GM19099 (cell line): Measurements from ENCODE around the gene SFXN5.

Experiments
- POLR2A ChIP-seq: IDR thresholded peaks from 3 replicates; pipeline ENCODE4 v1.6.1; 2011; ENCODE audit warnings: low read depth; ENCODE audit not compliant: insufficient read length; ENCODE audit errors: extremely low read depth

The SFXN5 gene

GRCh38 chr2:73074110-73075069 lies 2.9 kb upstream of the SFXN5 start:
- no peak for TF ChIP-seq POLR2A

GRCh38 chr2:73072416-73072815 lies 904 bp upstream of the SFXN5 start:
- TF ChIP-seq POLR2A, result no peak

- no peak for TF ChIP-seq POLR2A
These were observed 550 bp upstream of the SFXN5 start for GRCh38 chr2:73072129-73072395.

GRCh38 chr2:73070643-73071359 lies 711 bp downstream of the SFXN5 start:
- TF ChIP-seq POLR2A, result peak; percentile 53

DNA sequence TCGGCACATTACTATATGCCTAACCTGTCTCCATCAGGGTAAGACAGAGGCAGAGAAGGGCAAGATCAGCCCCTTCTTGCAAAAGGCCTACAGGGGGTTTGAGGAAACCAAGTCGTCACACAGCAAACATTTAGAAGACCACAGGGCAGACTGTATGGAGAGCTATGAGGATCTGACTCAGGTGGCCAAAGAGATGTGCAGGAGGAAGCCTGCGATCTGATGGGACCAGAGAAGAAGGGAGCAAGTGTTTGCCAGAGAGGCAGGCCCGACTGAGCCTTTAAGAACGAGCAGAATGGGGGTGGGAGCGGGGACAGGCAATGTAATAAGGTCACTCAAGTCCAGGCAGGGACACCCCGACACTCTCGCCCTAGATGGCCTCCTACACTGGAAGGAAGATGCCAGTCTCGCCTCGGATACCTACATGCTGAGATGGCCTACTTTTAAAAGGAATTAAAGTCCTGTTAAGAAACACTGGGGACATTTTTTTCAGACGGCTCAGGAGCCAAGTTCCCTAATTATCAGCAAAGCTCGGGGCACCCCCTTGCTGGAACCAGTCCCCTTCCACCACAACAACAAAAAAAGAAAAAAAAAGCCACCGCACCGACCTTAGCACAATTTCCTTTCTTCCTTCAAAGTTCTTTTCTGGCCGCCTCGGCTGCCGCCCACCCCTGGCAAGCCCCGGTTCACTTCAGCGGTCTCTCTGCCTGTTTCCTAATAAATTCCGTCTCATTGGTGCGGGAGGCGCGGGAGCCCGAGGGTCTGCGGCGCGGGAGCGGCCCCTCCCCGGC lies 1.5 kb downstream of the SFXN5 start:
- TF ChIP-seq POLR2A, result no peak

DNA sequence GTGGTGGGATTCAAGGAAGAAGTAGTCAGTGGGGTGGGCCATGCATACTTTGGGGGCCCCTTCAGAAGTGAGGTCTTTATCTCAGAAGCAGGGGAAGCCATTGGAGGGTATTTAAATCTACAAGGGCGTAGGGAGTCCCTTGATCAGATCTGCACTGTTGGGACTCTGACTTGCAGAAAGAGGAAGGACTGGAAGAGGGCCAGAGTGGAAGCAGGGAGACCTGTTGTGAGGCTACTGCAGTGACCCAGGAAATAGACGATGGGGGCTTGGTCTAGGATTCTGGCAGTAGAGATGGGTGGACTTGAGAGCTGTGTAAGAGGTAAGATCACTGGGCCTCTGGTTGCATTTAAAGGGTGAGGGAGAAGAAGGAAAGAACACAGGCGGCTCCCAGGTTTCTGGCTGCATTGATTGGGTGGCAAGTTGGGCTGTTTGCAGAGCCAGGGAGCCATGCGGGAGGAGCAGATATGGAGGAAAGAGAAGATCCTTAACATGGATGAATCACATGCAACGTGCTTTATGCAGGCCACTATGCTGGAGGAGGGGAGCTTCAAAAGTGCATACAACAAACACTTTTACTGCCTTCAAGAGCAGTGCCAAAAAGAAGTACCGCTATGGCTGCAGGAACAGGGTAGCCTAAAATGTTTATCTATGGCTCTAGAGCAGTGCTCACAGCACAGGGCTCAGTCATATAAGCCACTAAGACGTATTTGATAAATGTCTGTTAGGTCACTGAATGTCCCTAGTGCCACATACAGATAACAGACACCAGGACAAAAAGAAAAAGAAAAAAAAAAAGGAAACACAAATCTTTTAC lies 2.3 kb downstream of the SFXN5 start:
- TF ChIP-seq POLR2A, result no peak

DNA sequence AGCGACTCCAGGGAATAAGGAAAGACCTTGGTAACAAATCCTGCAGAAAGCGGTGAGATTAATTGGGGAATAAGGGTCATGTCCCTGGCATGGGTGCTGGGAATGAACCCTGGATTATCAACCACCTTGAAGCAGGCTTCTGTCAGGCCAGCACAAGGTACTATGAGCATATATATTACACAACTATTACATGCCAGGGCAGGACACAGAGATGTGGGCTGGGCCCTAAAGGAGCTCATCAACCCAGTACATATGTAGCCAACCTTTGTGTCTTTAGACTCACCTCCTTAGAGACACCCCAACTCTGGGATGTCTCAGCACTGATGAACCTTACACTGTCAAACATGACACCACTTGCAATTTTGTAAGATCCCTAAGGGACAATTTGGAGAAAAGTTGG lies 3.4 kb downstream of the SFXN5 start:
- no peak for TF ChIP-seq POLR2A

GRCh38 chr2:73067043-73067442 lies 4.5 kb downstream of the SFXN5 start:
- no peak for TF ChIP-seq POLR2A

DNA sequence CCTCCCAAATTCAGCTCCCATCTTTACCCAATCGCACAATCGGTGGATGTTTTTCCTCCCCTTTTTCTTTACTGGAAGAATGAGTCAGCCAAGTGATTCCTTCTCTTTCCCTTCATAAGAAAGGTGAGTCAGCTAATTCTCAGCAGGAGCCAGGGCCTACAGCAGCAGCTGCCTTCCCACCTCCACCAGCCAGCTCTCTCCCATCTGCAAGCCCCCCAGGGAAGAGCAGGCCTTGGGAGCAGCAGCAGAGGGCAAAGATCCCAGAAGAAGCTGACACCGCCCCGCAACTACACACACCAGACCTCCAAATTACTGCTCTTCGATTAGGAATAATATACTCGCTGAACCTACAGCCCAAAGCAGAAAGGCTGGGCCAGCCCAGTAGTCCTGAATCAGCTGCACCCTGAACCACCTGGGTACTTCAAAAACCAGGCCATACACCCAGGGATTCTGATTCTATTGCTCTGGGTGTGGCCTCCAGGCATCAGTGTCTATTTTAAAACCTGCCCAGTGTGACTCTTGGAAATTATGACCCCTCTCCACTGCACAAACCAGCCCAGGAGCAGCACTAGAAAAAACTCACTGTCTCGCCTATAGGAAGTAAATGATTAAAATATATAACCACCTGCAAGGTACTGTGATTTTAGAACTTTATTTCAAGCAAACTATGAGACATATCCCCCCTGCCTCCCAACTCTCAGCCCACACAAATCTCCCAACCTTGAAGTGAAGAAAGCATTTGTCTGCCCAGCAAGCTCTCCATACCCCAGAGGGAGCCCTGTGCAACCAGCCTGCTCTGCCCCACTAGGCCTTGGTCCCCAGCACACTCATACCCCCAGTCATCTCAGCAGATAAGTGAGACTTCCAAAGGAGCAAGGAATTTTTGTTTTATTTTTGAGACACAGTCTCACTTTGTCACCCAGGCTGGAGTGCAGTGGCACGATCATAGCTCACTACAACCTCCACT lies 7.3 kb downstream of the SFXN5 start:
- no peak for TF ChIP-seq POLR2A

DNA sequence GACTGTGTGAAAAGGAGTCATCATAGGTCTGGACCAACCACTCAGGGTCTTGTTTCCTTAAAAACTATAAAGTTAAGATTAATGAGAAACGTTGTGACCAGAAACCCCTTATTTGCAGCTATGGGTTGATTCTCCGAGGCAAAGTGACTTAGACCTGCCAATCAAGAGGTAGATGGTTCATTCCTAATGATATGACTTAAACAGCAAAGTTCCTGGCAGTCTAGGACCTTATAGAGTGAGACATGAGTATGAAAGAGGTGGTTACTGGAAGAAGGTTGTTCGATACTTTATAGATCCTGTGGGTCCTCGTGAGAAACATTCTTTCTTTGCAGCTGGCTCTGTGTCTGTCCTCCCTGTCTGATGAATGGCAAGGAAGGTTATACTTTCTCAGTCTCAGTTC lies 8.0 kb downstream of the SFXN5 start:
- TF ChIP-seq POLR2A, result no peak

DNA sequence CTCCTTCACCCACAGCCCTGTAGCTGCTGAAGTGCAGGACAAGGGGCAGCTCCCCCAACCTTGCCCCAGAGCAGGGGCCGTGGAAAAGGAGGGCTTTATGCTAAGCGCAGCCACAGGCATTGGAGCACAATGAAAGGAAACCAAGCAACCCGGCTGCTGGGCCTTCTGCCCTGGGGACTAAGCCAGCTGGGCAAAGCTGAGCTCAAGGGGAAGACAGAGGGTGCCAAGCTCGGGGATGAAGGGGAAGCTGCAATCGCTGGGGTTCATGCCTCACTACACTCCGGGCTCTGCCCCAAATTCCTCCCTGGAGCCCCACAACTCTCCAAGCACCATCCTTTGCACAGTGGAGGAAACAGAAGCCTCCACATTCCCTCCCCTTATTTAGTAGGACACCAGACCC lies 12.4 kb downstream of the SFXN5 start:
- TF ChIP-seq POLR2A, result no peak

- no peak for TF ChIP-seq POLR2A
These were observed 16.5 kb downstream of the SFXN5 start for GRCh38 chr2:73054980-73055379.

GRCh38 chr2:73053316-73054114 lies 18.0 kb downstream of the SFXN5 start:
- no peak for TF ChIP-seq POLR2A

DNA sequence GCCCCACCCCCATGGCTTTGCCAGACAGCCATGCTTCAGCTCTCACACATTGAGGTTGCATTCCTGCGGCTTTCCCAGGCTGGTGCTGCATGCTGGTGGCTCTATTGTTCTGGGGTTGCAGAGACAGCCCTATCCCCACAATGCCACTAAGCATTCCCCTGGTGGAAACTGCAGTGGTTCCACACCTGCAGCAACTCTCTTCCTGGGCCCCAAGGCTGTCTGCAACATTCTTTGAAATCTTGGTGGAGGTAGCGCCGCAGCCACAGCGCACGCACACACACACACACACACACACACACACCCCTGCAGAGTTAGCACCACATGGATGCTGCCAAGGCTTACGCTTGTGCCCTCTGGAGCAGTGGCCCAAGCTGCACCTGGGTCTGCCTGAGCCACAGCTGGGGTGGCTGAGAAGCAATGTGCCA lies 21.4 kb downstream of the SFXN5 start:
- TF ChIP-seq POLR2A, result no peak
